SU-DHL-6 (cell line): ENCODE results near the gene MEN1.

Experiments used
- H2AFZ ChIP-seq: fragments of 200-600 bp; sonication (generic); 2 replicates; pipeline ENCODE4 v1.6.1; 2014; ENCODE audit warnings: low read depth, mild to moderate bottlenecking, moderate library complexity, mixed read lengths, antibody characterized with exemption, low read length; ENCODE audit not compliant: severe bottlenecking
- H3F3A ChIP-seq: fragments of 200-600 bp; shearing (Covaris generic); 2 replicates; pipeline ENCODE4 v1.6.0; 2016; ENCODE audit warnings: antibody characterized with exemption, mild to moderate bottlenecking; ENCODE audit not compliant: insufficient read depth
- H3K27ac ChIP-seq: fragments of 200-600 bp; sonication (generic); 2 replicates; pipeline ENCODE4 v1.5.1; 2016; ENCODE audit warnings: low read depth, mild to moderate bottlenecking, low read length, moderate library complexity, mixed read lengths
- H3K27me3 ChIP-seq: fragments of 200-600 bp; sonication (generic), shearing (Covaris generic); 2 replicates; pipeline ENCODE4 v1.6.0; 2014; ENCODE audit warnings: mild to moderate bottlenecking, low read length
- H3K36me3 ChIP-seq: fragments of 200-600 bp; sonication (generic); 2 replicates; pipeline ENCODE4 v1.6.1; 2014; ENCODE audit warnings: mild to moderate bottlenecking, low read length, mixed read lengths
- H3K4me2 ChIP-seq: fragments of 300-600, 200-600 bp; shearing (Covaris generic), sonication (generic); 2 replicates; pipeline ENCODE4 v1.6.0; 2014; ENCODE audit warnings: low read length, low read depth, mild to moderate bottlenecking; ENCODE audit not compliant: poor library complexity, severe bottlenecking
- H3K4me3 ChIP-seq: fragments of 200-600 bp; sonication (generic); 2 replicates; pipeline ENCODE4 v1.5.1; 2014; ENCODE audit warnings: antibody characterized with exemption, low read length, mild to moderate bottlenecking, mixed read lengths; ENCODE audit not compliant: insufficient read depth, poor library complexity, severe bottlenecking
- H3K79me2 ChIP-seq: fragments of 200-600 bp; sonication (generic); 2 replicates; pipeline ENCODE4 v1.6.1; 2014; ENCODE audit warnings: mild to moderate bottlenecking, low read length, moderate library complexity; ENCODE audit not compliant: insufficient read depth
- H3K9ac ChIP-seq: fragments of 200-600 bp; sonication (generic); 2 replicates; pipeline ENCODE4 v1.7.0; 2014; ENCODE audit warnings: mild to moderate bottlenecking, low read length
- H3K9me2 ChIP-seq: fragments of 200-600 bp; sonication (generic); replicated peaks from 2 replicates; pipeline ENCODE4 v1.6.1; 2014; ENCODE audit warnings: low read length; ENCODE audit not compliant: insufficient read depth
- H3K9me3 ChIP-seq: fragments of 200-600 bp; sonication (generic); 2 replicates; pipeline ENCODE4 v1.6.1; 2014; ENCODE audit warnings: low read length, mixed read lengths; ENCODE audit not compliant: insufficient read depth
- H4K20me1 ChIP-seq: fragments of 200-600 bp; sonication (generic); 2 replicates; pipeline ENCODE4 v1.6.1; 2014; ENCODE audit warnings: low read depth, mild to moderate bottlenecking, antibody characterized with exemption, low read length, moderate library complexity, mixed read lengths
- CTCF ChIP-seq: fragments of 200-600 bp; sonication (generic); IDR thresholded peaks from one replicate; pipeline ENCODE4 v1.5.1; 2017; ENCODE audit warnings: antibody characterized with exemption, mild to moderate bottlenecking, low read length, moderate library complexity; ENCODE audit not compliant: insufficient read depth, poor library complexity, severe bottlenecking
- EZH2phosphoT487 ChIP-seq: fragments of 200-600 bp; sonication (generic), shearing (Covaris generic); conservative IDR thresholded peaks from 2 replicates; pipeline ENCODE4 v1.6.1; 2018; ENCODE audit warnings: mild to moderate bottlenecking, antibody characterized with exemption, low read length, moderate library complexity, mixed read lengths

MEN1 gene

DNA sequence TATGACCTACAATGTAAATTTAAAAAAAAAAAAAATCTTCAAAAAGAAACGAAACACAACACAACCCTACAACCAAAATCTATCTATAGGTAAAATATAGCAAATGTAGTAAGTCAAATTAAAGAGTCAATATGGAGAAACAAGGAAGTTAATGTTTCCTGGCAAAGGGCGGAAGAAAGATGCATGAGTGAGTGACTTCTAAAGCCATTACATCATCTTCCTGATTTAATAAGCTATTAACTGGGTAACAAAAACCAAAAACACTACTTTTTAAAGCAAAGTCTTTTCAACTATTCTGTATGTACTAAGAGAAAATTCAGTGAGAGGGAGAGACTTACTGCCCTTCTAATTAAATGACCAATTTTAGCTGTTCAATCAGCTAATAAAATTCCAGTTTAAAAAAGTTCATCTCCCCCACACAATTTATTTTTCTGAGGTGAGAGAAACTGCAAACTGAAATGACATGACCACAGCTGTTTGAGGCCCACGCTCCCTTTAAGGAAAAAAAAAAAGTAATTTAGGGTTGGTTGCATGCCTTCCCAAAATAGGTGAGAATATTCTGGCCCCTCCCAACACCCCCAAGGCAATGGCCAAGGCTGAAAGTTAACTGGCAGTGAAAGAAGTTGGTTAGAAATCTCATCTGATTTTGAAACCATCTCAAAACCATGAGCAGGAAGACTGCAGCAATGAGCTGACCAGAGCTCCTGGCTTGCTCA lies 37.9 kb downstream of the MEN1 start:
- TF ChIP-seq CTCF (no peak), EZH2phosphoT487 (no peak)
- H3K27ac ChIP-seq = peak overlapping the region; percentile 46
- H3F3A ChIP-seq = peaks cover 66% of the 10 kb centered on the region
- H3K27me3 ChIP-seq = no peaks in the 10 kb centered on the region
- peaks cover 64% of the 10 kb centered on the region for H3K79me2 ChIP-seq
- H3K9ac ChIP-seq = no peak overlapping the region
- H3K4me3 ChIP-seq = no peak overlapping the region
- no peaks in the 10 kb centered on the region for H3K9me3 ChIP-seq
- H2AFZ ChIP-seq = no peak overlapping the region
- peaks cover 93% of the 10 kb centered on the region for H3K36me3 ChIP-seq
- H3K4me2 ChIP-seq = no peak overlapping the region
- no peaks in the 10 kb centered on the region for H3K9me2 ChIP-seq
- peaks cover 71% of the 10 kb centered on the region for H4K20me1 ChIP-seq

- no peak overlapping the region for H3K4me3 ChIP-seq
- peaks cover 66% of the 10 kb centered on the region for H3F3A ChIP-seq
- no peak overlapping the region for H3K9ac ChIP-seq
- H3K36me3 ChIP-seq = peaks cover 92% of the 10 kb centered on the region
- H3K27ac ChIP-seq = peak overlapping the region; percentile 46; the same call in 1 of the 2 replicates
- no peak overlapping the region for H3K4me2 ChIP-seq
- peaks cover 71% of the 10 kb centered on the region for H4K20me1 ChIP-seq
- H3K27me3 ChIP-seq = no peaks in the 10 kb centered on the region
- H3K9me3 ChIP-seq = no peaks in the 10 kb centered on the region
- H3K9me2 ChIP-seq = no peaks in the 10 kb centered on the region
- no peak for TF ChIP-seq EZH2phosphoT487
- no peak for TF ChIP-seq CTCF
- H3K79me2 ChIP-seq = peaks cover 58% of the 10 kb centered on the region
- no peak overlapping the region for H2AFZ ChIP-seq
Measured at GRCh38 chr11:64771861-64772260, 38.5 kb downstream of the MEN1 start.

DNA sequence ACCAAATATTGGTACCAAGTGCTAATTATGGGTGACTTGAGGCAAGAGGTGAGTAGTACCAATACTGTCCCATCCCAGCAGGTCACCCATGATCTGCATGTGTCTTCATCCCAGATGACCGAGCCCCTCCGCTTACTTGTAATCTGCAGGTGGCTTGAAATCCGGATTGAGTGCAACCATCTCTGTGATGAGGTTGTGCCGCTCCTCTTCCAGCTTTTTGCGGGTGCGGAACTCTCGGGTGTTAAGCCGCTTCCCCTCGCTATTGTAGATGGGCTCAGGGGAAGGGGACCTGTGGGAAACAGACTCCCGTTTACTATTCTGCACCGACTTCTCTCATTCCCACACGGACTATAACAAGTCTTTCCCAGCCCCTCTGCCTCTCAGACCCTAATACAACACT lies 40.2 kb downstream of the MEN1 start:
- Histone ChIP-seq H3K9me3 (no peaks in the 10 kb centered on the region), H3K4me2 (no peak overlapping the region), H3F3A (peaks cover 62% of the 10 kb centered on the region), H3K36me3 (peaks cover 74% of the 10 kb centered on the region), H2AFZ (no peak overlapping the region), H3K4me3 (no peak overlapping the region), H3K9me2 (no peaks in the 10 kb centered on the region), H3K27me3 (no peaks in the 10 kb centered on the region), H3K79me2 (peaks cover 41% of the 10 kb centered on the region), H3K9ac (no peak overlapping the region), H4K20me1 (peaks cover 54% of the 10 kb centered on the region), H3K27ac (no peak overlapping the region)
- TF ChIP-seq EZH2phosphoT487 (no peak), CTCF (no peak)
